IPS-15b (cell line): ENCODE data around the gene HDGFL3.
"Not testable (repeated sequence)": the region's sequence is repeated elsewhere in the genome, so short reads cannot be mapped to it uniquely, and the experiment has no call there.

ENCODE experiments used
- H3K27me3 ChIP-seq: one replicate; pipeline ENCODE4 v1.6.1; 2013; ENCODE audit warnings: low read length; ENCODE audit not compliant: control insufficient read depth, insufficient read depth
- H3K36me3 ChIP-seq: one replicate; pipeline ENCODE4 v1.6.1; 2013; ENCODE audit warnings: low read length; ENCODE audit not compliant: control insufficient read depth, insufficient read depth
- H3K4me1 ChIP-seq: one replicate; pipeline ENCODE4 v1.6.1; 2013; ENCODE audit warnings: mild to moderate bottlenecking, low read length; ENCODE audit not compliant: control insufficient read depth, insufficient read depth
- H3K4me3 ChIP-seq: one replicate; pipeline ENCODE4 v1.5.1; 2013; ENCODE audit warnings: low read depth, low read length
- H3K9ac ChIP-seq: one replicate; pipeline ENCODE4 v1.6.1; 2013; ENCODE audit warnings: low read depth, mild to moderate bottlenecking, low read length
- H3K9me3 ChIP-seq: one replicate; pipeline ENCODE4 v1.6.1; 2013; ENCODE audit warnings: mild to moderate bottlenecking, low read length; ENCODE audit not compliant: control insufficient read depth, insufficient read depth

Gene HDGFL3

DNA sequence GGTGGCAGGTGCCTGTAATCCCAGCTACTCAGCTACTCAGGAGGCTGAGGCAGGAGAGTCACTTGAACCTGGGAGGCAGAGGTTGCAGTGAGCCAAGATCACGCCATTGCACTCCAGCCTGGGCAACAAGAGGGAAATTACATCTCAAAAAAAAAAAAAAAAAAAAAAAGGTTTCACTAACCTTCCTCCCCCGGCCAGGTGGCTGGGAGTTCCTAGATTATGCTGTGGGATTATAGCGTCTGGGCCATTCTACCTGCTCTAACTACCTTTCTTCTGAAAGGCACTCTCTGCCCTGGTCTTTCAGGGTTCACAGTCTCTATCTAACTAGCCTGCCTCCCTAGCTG, 115.7 kb downstream of the HDGFL3 start:
- not testable (repeated sequence) for H3K27me3 ChIP-seq, H3K4me3 ChIP-seq, H3K4me1 ChIP-seq, H3K9me3 ChIP-seq, H3K9ac ChIP-seq, H3K36me3 ChIP-seq

DNA sequence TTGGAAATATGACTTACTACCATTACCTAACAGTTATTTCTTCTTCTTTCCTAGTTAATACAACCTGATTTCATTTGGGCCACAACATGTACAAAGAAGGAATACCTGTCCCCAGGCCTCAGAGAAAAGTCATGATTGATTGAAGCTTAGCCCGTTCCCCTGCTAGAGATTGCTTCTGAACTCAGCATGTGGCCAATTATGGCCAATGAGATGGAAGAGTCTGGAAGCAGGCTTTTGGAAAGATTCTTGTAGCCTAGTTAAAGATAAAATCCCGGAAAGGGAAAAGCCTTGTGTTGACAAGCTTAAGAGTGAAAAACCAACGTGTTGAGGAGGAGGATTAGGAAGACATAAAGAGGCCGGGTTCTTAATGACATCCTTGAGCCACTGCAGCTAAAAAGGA, 117.2 kb downstream of the HDGFL3 start:
- Histone ChIP-seq H3K4me3 (no peak overlapping the region), H3K27me3 (no peaks in the 10 kb centered on the region), H3K4me1 (no peaks in the 10 kb centered on the region), H3K9ac (no peak overlapping the region), H3K36me3 (no peaks in the 10 kb centered on the region), H3K9me3 (no peaks in the 10 kb centered on the region)

DNA sequence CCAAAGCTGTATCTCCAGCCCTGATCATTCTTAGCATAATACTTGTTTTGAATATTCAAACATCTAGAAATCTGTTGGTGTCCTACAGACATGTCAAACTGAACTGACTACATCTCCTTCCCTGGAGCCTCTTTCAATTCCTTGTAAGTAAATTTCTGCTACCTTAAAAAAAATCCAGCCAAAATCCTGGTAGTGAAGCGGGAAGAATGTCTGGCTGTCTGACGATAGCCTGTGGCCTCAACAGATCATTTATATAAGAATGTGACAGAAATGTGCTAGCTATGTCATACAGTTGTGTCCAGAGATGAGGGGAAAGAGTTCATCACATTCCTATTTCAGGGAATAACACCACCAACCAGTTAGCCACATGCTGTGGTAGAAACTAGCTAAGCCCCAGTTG, 118.7 kb downstream of the HDGFL3 start:
- H3K9me3 ChIP-seq = no peaks in the 10 kb centered on the region
- no peak overlapping the region for H3K4me3 ChIP-seq
- H3K27me3 ChIP-seq = no peaks in the 10 kb centered on the region
- H3K4me1 ChIP-seq = no peaks in the 10 kb centered on the region
- no peak overlapping the region for H3K9ac ChIP-seq
- H3K36me3 ChIP-seq = no peaks in the 10 kb centered on the region

DNA sequence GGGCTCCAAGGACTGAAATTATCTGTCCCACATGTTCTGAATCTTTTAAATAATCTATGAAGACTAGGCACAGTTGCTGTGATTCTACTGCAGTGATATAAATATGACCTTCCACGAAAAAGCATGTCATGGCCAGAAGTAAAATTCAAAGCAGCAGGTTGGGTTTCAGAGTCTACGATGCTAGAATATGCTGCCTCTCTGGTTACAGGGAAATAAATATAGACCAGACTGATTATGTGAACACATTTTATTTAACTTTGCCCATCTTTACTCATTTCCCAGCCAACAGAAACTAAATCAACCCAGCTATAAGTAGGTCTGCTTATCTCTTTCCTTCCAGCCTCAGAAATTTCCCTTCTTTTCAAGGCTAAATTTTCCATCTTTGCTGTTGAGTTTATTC, 120.0 kb downstream of the HDGFL3 start:
- Histone ChIP-seq H3K9me3 (no peaks in the 10 kb centered on the region), H3K4me3 (no peak overlapping the region), H3K27me3 (no peaks in the 10 kb centered on the region), H3K36me3 (no peaks in the 10 kb centered on the region), H3K9ac (no peak overlapping the region), H3K4me1 (no peaks in the 10 kb centered on the region)

GRCh38 chr15:83085864-83086552, 121.6 kb downstream of the HDGFL3 start:
- not testable (repeated sequence) for H3K36me3 ChIP-seq, H3K9ac ChIP-seq, H3K27me3 ChIP-seq, H3K9me3 ChIP-seq, H3K4me3 ChIP-seq, H3K4me1 ChIP-seq

DNA sequence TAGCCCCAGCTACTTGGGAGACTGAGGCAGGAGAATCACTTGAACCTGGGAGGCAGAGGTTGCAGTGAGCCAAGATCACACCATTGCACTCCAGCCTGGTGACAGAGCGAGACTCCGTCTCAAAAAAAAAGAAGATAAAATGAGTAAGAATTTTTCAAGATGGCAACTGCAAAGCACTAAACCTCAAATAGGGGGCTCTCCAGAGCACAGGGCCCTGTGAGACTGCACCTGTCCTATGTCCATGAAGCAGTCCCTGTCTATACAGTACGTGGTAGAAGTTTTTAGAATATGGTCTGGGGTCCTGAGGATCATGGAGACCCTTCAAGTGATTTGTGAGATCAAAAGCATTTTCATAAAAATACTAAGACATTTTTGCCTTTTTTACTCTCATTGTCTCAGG, 122.2 kb downstream of the HDGFL3 start:
- H3K27me3 ChIP-seq, H3K9ac ChIP-seq, H3K36me3 ChIP-seq, H3K4me3 ChIP-seq, H3K4me1 ChIP-seq, H3K9me3 ChIP-seq: not testable (repeated sequence)

DNA sequence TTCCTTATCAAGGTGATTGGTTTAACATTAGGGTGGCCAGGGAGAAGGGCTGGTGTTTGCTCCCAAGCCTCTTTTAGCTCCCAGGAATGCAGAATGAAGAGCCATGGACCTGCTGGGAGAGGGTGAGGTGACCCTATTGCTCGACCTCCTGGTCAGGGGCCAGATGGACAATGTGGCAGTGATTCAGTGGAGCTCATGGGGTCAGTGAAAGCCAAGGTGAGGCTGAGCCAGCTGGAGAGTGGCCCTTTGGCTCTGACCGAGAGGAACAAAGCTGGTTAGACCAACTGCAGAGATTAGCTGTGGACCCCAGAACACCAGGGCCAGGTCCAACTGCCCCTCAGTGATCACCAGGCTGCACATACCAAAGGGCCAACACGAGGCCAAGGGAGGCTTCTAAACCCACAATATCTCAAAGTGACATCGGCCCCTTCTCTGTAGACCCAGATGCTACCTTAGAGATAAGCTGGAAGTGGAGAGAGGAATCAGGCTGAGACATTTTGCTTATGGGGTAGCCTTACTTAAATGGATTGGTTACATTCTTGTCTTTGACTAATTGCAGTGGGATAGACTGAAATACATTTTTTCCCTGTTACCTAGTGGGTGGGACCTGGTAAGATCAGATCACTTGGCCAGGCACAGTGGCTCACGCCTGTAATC, 124.8 kb downstream of the HDGFL3 start:
- Histone ChIP-seq H3K9ac (no peak overlapping the region), H3K27me3 (no peaks in the 10 kb centered on the region), H3K4me3 (no peak overlapping the region), H3K36me3 (no peaks in the 10 kb centered on the region), H3K9me3 (no peaks in the 10 kb centered on the region), H3K4me1 (no peaks in the 10 kb centered on the region)

DNA sequence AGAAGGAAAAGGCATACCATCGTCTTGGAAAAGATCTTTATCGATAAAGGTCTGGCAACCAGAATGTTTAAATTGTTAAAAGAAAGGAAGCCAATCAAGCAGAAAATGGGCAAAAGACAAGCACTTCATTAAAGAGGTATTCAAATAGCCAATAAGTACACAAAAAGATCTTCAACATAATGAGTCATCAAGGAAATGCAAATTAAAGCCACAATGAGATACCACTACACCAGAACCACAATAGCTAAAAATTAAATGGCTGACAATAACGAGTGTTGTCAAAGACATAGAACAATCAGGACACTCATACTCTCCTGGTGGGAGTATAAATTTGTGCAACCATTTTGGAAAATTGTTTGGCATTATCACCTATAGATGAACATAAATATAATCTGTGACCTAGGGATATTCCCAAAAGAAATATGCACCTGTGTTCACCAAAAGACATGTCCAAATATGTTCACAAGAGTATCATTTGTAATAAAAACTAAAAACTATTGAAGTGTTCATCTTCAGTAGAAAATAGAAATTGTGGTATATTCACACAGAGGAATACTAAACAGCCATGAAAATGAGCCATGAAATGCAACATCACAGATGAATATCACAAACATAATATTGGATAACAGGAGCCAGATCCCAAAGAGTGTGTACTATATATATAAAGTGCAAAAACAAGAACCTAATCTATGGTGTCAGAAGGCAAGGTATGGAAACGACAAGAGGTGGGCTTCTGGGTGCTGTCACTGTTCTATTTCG, 126.2 kb downstream of the HDGFL3 start:
- H3K9ac ChIP-seq = no peak overlapping the region
- no peaks in the 10 kb centered on the region for H3K36me3 ChIP-seq

GRCh38 chr15:83078712-83079111, 128.9 kb downstream of the HDGFL3 start:
- Histone ChIP-seq H3K4me1 (no peaks in the 10 kb centered on the region), H3K36me3 (no peaks in the 10 kb centered on the region), H3K4me3 (no peak overlapping the region), H3K9me3 (no peaks in the 10 kb centered on the region), H3K9ac (no peak overlapping the region), H3K27me3 (no peaks in the 10 kb centered on the region)

More for the DNA sequence above, 126.2 kb downstream of the HDGFL3 start:
- Histone ChIP-seq H3K4me3 (no peak overlapping the region), H3K27me3 (no peaks in the 10 kb centered on the region), H3K9me3 (no peaks in the 10 kb centered on the region), H3K4me1 (no peaks in the 10 kb centered on the region)
